Thyroid gland (tissue), 4 donors: Measurements from ENCODE around the gene GABRP. TPM values are rescaled to one million over a fixed set of nuclear protein-coding genes. Genes with fewer than 3 reads are reported as not detected.

Experiments
- DNase-seq, 2 donors: peaks; one replicate each; pipeline ENCODE4 v3.0.0-alpha.2; 2019
- H3K27ac ChIP-seq, 3 donors: fragments of 200-600 bp; sonication (generic); 1 replicate in 2 of 3; 2 replicates in 1 of 3; pipeline ENCODE4 v1.5.1; 2016 to 2019; ENCODE audit warnings: mild to moderate bottlenecking in 1 of 3, moderate library complexity in 1 of 3
- H3K27me3 ChIP-seq: fragments of 200-600 bp; sonication (generic); one replicate; pipeline ENCODE4 v1.5.1; 2019
- H3K36me3 ChIP-seq, 2 donors: fragments of 200-600 bp; sonication (generic); one replicate each; pipeline ENCODE4 v1.5.1; 2016 to 2019
- H3K4me1 ChIP-seq, 2 donors: fragments of 200-600 bp; sonication (generic); one replicate each; pipeline ENCODE4 v1.5.1; 2017 to 2019
- H3K4me3 ChIP-seq, 3 donors: fragments of 200-600 bp; sonication (generic); replicated peaks in 1 of 3; 1 replicate in 2 of 3; 2 replicates in 1 of 3; pipeline ENCODE4 v1.5.1; 2016; ENCODE audit warnings: mild to moderate bottlenecking in 1 of 3
- H3K9me3 ChIP-seq: fragments of 200-600 bp; sonication (generic); one replicate; pipeline ENCODE4 v1.5.1; 2017
- CTCF ChIP-seq, 6 experiments: fragments of 200-600 bp in 3 of 6; fragments of 450-650 bp in 3 of 6; sonication (generic) in 3 of 6; IDR thresholded peaks; one replicate each; pipeline ENCODE4 v1.5.1; 2016 to 2019; ENCODE audit warnings: antibody characterized with exemption in 6 of 6, mild to moderate bottlenecking in 2 of 6, inconsistent platforms in 1 of 6, moderate library complexity in 1 of 6
- POLR2A ChIP-seq, 2 donors: fragments of 450-650 bp; IDR thresholded peaks; one replicate each; pipeline ENCODE4 v1.6.1; 2017; ENCODE audit warnings: antibody characterized with exemption in 2 of 2, mild to moderate bottlenecking in 2 of 2, moderate library complexity in 1 of 2
- WGBS, 2 donors: methylation state at CpG; one replicate each; pipeline ENCODE4 v1.1.5; 2017; 5-methylcytosine and 5-hydroxymethylcytosine counted together
- intact Hi-C: fragments of 100-400 bp; cut with DNase I; formaldehyde crosslinking; loops from one replicate; pipeline ENCODE4 v1.15.1; 2023
- total RNA-seq, 4 donors: library from RNA; depleted of rRNA; stranded (reverse); fragments of >200 nt; gene quantifications; one replicate each; pipeline ENCODE4 v1.2.3, GENCODE V29; 2016

The GABRP gene
- total RNA-seq, 4 donors from 2014 or later, result not detected

DNA sequence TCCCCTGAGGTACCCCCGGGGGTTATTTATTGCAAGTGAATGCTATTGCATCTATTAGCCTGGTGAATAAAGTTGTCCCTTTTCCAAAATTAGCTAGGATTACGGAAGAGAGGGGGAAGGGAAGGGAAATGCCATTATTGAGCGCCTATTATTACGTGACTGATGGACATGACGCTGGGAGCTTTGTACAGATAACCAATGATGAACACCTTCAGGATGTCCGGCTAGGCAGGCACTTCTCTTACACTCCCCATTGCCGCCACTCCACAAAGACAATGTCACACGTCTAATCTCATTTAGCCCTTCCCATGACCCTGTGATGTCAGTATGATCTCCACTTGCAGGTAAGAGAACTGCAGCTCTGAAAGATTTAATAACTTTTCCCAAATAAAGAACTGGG lies 9.4 kb downstream of the GABRP start:
- H3K27ac ChIP-seq, result no peak overlapping the region
- no peak overlapping the region for H3K4me3 ChIP-seq
- DNase-seq, result no peak
- WGBS, 2 donors, result 81 to 82% methylated on average over 8 of the region's 8 CpGs
- H3K36me3 ChIP-seq, result no peaks in the 10 kb centered on the region
- intact Hi-C loops, result no loop called here
- H3K9me3 ChIP-seq, result no peaks in the 10 kb centered on the region
- H3K27me3 ChIP-seq, result no peaks in the 10 kb centered on the region
- peaks cover 9 to 11% of the 10 kb centered on the region in 2 donors for H3K4me1 ChIP-seq
- TF ChIP-seq CTCF (IDR thresholded peaks at IDR 0.05) (no peak), POLR2A (IDR thresholded peaks at IDR 0.05) (no peak)

GRCh38 chr5:170795154-170795553 lies 11.6 kb downstream of the GABRP start:
- intact Hi-C loops, result no loop called here

GRCh38 chr5:170805666-170806065 lies 22.1 kb downstream of the GABRP start:
- no peak for DNase-seq
- Histone ChIP-seq H3K27me3 (no peaks in the 10 kb centered on the region), H3K4me1 (no peaks in the 10 kb centered on the region), H3K27ac (no peak overlapping the region), H3K4me3 (no peak overlapping the region), H3K36me3 (no peaks in the 10 kb centered on the region), H3K9me3 (no peaks in the 10 kb centered on the region)
- intact Hi-C loops, result no loop called here
- TF ChIP-seq CTCF (IDR thresholded peaks at IDR 0.05), result no peak
- TF ChIP-seq POLR2A (IDR thresholded peaks at IDR 0.05), result no peak
- WGBS, 2 donors, result 80 to 81% methylated on average over 7 of the region's 7 CpGs

More at GRCh38 chr5:170795154-170795553, 11.6 kb downstream of the GABRP start:
- no peak overlapping the region for H3K4me3 ChIP-seq
- no peak for DNase-seq
- WGBS, 2 donors, result 96 to 97% methylated on average over 10 of the region's 10 CpGs
- peaks cover 9 to 11% of the 10 kb centered on the region in 2 donors for H3K4me1 ChIP-seq
- no peaks in the 10 kb centered on the region for H3K9me3 ChIP-seq
- no peaks in the 10 kb centered on the region for H3K27me3 ChIP-seq
- H3K36me3 ChIP-seq, result no peaks in the 10 kb centered on the region
- no peak overlapping the region for H3K27ac ChIP-seq
- TF ChIP-seq POLR2A (IDR thresholded peaks at IDR 0.05) (no peak), CTCF (IDR thresholded peaks at IDR 0.05) (no peak)

DNA sequence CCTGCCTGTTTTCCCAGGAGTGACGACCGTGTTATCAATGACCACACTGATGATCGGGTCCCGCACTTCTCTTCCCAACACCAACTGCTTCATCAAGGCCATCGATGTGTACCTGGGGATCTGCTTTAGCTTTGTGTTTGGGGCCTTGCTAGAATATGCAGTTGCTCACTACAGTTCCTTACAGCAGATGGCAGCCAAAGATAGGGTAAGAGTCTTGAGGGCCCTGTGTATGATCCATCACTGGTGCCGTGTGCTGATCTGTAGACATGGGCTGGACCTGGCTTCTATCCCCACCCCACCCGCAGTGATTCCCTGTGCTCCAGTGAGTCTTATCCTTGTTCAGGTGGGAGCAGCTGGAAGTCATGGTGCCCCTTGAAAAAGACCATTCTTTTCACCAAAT lies 26.0 kb downstream of the GABRP start:
- no peak overlapping the region for H3K27ac ChIP-seq
- intact Hi-C loops, result no loop called here
- TF ChIP-seq POLR2A (IDR thresholded peaks at IDR 0.05), result no peak
- TF ChIP-seq CTCF (IDR thresholded peaks at IDR 0.05), result peak in 4 of 6 experiments; percentile 35 to 61 (median 48)
- peak; percentile 14 to 15 for DNase-seq
- H3K36me3 ChIP-seq, result no peaks in the 10 kb centered on the region
- peaks cover 0 to 7% of the 10 kb centered on the region in 2 donors for H3K4me1 ChIP-seq
- no peak overlapping the region for H3K4me3 ChIP-seq
- 69 to 70% methylated on average over 7 of the region's 7 CpGs for WGBS, 2 donors
- H3K9me3 ChIP-seq, result no peaks in the 10 kb centered on the region
- no peaks in the 10 kb centered on the region for H3K27me3 ChIP-seq

DNA sequence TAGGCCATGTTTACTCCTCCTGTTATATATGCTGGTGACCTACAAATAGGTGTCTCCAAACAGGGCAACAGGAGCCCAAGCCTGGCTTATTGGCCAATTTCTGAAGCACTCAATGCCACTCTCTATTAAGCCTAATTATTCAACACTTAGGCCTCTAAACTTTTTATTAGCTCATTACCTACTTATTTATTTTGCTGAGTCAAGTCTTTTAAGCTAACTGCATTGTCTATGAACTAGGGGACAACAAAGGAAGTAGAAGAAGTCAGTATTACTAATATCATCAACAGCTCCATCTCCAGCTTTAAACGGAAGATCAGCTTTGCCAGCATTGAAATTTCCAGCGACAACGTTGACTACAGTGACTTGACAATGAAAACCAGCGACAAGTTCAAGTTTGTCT lies 28.2 kb downstream of the GABRP start:
- peaks cover 0 to 7% of the 10 kb centered on the region in 2 donors for H3K4me1 ChIP-seq
- no peak for DNase-seq
- no peaks in the 10 kb centered on the region for H3K27me3 ChIP-seq
- WGBS, 2 donors, result 94% methylated on average over 4 of the region's 4 CpGs
- H3K36me3 ChIP-seq, result no peaks in the 10 kb centered on the region
- H3K9me3 ChIP-seq, result no peaks in the 10 kb centered on the region
- no peak for TF ChIP-seq CTCF (IDR thresholded peaks at IDR 0.05)
- H3K4me3 ChIP-seq, result no peak overlapping the region
- intact Hi-C loops, result no loop called here
- no peak overlapping the region for H3K27ac ChIP-seq
